ENCODE data around the gene PAX2.
A peak's percentile ranks its signal among the peaks of the same experiment; 100 is the strongest.

The PAX2 gene

DNA sequence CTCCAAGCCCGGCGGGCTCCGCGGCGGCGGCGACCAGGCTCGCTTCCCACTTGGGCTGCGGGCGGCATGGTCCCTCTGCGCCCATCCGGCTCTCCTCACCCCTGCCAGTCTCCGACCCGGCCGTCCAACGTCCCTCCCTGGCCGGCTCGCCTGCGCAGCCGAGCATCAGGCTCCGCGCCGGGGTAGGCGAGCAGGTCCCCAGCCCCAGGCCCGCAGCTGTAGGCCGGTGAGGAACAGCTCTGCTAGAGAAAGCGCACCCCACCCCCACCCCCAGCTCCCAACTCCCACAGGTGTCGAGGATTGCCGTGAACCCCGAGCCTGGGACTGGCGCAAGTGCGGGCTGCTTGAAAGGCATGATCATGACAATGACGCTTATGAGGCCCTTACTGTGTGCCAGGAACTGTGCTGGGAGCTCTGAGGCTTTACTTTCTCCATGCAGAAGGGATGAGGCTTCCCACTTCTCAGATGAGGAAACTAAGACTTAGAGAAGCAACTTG is 20.8 kb upstream of the PAX2 start:
- no peak for DNase-seq (ENCODE audit: low spot score)

DNA sequence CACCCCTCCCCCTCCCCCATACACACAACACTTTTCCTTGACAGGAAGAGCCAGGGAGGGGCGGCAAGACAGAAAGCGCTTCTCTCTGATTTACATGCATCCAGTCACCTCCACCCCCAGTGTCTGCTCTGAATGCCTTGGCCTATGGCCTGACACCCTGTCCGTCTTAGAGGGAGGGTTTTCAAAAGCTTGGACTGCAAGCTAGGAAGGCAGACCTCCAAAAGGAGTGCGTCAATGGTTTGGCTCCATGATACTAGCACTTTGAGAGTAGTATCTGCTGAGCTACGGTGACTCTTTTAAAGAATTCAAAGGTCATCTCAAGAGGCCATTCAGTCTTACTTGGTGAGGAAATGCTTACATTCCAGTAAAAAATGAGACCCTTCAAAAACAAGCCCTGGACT is 20.3 kb upstream of the PAX2 start:
- DNase-seq (ENCODE audit: low spot score): no peak

DNA sequence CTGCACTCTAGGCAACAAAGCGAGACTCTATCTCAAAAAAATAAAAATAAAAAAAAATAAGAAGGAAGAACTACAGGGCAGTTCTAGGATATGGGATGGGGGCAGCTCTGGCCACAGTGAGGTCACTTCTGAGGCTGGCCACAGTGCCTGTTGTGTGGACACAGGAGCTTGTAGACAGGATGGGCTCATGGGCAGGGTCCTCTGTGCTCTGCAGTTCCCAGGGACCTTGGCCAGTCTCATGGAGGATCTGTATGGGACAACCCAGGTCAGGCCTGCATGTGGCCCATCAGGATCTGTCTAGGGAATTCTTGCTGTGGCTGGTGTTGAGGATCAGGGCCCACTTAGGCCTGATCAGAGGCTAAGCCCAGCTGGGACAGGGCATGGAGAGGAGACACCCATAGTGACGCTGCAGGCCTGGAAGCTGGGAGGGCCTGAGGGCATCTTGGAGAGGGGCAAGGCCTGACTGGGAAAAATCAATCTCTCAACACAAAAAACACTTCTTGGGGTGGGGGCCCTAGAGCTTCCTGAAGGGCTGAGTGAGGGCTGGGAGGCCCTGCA is 19.4 kb upstream of the PAX2 start:
- no peak for DNase-seq (ENCODE audit: low spot score)

DNA sequence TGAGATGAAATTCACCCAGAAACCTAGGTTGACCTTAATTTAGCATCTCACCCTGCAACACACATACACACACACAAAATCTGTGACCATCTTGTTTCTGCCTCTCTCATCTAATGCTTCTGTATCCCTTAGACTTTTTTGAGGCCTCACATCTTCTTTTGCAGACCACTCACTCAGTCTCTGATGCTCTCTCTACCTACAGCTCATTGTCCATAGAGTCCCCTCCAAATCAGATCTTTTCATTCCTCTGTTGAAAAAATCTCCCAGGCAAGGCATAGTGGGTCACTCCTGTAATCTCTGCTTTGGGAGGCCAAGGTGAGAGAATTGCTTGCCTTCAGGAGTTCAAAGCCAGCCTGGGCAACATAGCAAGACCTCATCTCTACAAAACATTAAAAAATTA is 17.6 kb upstream of the PAX2 start:
- DNase-seq (ENCODE audit: low spot score): no peak

DNA sequence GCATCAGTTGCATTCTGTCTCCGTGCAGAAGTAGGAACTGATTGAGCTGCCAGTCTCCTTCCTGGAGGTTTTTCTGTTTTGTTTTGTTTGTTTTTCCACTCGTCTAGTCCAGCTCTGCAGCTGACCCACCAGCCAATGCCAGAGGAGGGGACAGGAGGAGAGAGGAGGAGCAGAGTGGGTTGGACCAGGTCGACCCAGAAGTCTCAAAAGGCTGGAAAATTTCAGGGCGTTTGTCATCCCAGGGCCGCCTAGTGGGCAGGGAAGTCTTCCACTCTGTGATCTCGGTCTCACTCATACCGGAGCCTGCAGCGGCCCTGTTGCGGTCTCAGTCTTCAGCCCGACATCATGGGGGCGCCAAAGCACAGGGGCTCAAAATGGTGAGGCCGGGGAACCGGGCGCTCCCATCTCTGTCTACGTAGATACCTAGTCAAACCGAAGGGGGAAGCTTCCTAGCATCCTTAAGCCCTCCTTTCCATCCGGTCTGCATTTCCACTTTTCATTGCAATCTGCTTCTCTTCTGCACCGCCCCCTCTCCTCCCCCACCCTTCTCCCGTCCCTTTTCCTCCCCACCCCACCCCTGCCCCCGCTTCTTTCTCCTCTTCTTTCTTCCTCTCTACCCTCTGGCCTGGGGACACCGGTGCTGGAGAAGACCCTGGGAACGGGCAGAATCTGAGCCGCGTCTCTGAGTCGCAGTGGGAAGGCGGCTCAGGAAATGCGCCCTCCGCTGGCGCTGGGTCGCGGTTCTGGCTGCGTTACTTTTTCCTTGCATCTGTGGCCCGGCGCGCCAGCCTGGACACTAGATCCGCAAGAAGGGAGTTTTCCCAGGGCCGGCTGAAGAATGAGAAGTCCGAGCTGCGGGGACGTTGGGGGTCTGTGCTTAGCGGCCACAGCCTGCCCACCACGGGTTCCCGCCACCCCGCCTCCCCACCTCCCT is 16.2 kb upstream of the PAX2 start:
- DNase-seq (ENCODE audit: low spot score): peak; percentile 60

DNA sequence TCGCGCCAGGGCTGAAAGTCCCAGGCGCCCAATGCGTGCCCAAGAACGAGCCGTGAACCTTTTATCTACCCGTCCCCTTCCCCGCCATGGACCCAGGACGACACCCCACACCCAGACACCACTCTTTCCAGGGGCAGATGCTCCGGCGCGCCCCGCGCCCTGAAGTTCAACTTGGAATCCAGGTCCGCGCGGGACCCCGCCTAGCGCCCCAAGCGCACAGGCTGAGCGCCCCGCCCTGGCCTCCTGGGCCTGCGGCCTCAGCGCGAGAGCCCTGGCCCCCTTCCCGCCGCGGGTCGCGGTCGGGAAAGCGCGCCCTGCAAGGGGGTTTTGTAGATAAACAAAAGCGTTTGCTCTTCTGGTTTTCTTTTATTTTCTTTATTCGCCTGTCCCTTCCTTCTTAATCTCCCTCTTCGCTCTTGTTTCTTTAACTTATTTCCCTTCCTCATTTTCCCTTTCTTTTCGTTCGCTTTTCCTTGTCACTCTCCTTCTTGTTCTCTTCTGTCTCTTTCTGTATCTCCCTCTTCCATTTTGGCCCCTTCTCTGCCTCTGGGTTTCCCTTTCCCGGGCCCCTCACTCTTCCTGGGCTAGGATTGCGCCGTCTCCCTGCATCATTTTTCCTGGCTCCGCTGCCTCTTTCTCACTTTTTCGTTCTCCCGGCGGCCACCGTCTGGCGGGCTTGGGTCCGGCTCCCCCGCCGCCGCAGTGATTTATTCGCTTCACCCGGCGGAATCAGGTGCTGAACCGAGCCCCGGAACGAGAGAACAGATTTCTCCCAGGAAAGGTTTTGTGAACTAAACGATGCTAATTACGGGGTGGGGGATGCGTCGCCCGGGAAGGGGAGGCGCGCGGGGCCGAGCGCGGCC is 15.3 kb upstream of the PAX2 start:
- DNase-seq (ENCODE audit: low spot score): no peak

DNA sequence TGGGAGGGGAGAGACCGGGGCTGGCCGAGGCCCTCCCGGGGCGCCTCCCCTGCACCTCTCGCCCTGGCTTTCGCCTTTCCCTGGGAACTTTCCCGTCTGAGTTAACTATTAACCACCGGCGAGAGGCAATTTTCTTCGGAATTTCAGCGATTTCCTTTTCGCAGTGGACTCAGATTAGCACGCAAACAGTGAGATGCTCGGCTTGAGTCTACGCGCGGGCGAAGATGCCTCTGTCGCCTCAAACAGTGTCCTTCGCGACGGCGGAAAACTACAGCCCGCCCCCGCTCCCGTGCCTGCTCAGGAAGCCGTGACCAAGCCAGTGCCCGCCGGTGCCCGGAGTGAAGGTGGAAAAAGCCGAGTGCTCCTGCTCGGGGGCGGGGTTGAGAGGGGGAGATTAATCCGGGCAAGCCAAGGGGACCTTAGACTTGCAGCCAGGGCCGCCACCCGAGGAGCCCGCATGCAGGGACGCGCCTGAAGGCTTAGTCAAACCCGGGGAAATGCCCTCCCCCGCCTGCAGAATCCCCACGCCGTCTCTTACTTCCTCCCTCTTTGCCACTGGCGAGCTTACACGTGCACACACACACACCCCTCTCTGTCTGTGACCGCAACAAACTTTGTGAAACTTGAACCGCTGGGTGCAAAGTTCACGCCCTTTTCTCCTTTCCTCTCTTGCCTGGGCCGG is 14.5 kb upstream of the PAX2 start:
- peak; percentile 47 for DNase-seq (ENCODE audit: low spot score)

DNA sequence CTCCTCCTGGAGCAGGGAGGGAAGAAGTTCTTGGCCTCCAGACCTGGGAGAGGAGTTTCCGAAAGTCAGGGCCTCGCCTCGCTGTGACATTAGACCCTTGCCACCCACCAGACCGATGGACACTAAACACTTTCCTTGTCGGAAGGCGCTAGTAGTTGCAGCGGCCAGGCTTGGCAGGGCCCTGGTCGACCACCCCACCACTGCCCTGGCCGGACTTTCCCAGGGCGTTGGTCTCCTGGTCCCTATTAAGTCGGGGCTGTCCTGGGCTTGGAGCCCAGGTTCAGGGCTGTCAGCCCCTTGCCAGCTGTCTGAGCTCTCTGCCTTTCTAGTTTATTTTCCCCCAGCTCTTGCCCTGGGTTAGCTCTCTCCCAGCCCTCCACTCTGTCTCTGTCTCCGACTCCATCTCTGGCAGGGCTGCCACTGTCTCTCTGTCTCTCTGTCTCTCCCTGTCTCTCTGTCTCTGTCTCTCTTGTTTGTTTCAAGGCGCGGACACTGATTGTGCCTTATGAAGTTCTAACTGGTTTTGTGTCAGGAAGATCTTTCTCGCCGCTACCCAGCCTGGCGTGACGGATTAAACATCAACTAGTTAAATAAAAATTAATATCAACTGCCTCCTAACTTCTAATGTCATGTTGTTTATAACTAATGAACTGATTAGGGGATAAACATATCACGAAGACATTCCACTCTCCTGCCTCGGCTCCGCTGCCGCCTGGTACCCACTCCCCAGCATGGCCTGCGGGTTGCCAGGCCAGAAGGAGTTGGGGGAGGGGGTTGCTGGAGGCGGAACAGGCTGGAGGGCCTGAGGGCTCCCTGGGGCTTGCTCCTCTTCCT is 13.8 kb upstream of the PAX2 start:
- DNase-seq (ENCODE audit: low spot score): no peak

DNA sequence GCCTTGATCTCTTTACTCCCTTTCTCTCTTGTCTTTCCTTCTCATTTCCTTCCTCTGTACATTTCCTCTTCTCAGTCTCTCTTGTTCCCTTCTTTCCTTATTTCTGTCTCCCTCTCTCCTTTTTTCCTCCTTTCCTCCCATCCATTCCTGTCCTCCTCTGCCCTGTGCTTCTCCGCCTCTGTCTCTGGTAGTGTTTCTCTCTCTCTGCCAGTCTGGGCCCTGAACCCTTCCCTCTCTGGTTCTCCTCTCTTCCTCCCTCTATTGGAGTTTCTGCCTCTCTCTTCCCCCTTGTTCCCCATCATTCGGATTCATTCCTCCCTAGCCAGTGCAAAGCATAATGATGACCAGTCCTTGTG is 13.2 kb upstream of the PAX2 start:
- no peak for DNase-seq (ENCODE audit: low spot score)

DNA sequence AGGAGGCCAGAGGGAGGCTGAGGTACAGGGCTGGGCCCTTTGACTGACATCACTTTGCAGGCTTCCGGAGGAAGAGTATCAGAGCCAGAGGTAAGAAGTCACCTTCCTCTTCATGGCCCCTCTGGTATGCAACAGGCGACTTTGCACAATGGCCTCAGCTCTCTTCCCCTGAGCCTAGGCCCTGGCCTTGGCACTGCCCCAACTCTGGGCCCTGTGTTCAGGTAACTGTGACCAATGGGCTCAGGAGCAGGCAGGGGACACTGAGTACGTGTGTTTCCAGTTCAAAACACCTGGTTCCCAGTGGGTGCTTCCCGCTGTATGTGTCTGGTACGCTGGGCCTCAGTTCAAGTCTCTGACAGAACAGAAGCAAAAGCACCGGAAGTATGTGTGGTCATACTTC is 12.1 kb upstream of the PAX2 start:
- DNase-seq (ENCODE audit: low spot score): no peak

DNA sequence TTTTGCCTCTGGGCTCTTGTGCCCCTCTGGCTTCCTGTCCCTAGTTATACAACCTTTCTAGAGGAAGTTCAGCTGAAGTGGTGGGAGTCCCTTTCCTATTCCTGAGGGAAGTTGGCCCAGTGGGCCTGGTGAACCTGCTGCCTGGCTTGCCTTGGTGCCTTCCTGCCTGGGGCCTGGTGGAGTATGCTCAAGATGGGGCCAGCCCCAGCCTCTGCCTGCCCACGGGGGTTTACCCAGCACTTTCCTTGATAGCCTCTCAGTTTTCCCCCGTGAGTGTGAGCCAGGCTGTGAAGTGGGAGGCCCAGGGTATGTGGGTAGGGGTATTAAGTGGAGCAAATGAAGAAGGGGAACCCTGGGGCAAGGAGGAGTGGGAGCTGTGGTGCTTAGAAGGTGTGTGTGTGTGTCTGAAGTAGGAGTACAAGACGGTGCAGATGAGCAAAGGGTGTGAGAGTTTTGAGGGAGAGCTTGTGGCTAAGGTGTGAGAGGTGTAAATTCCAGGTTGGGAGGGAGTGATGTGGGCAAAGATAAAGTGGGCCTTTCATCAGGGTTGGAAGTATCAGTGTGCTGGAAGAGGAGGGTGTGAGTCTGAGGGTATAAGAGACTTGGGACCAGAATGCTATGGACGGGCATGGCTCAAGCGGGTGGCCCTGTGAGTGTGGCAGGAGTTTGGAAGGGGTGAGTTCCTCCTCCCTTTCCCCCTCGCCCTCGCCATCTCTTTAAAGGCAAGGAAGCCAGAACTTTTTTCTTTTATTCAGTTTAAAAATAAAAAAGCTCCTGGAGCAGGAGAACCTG is 10.9 kb upstream of the PAX2 start:
- no peak for DNase-seq (ENCODE audit: low spot score)

DNA sequence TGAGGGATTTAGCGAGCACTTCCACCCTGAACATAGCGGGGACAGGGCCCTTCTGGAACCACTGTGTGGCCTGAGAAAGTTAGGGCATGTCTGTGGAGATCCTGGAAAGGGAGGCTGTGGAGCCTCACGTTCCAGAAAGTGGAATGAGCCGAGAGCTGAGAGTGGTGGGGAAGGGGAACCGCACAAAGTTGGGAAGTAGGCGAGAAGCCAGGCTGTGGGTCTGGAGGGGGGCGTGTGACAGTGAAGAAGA is 10.4 kb upstream of the PAX2 start:
- DNase-seq (ENCODE audit: low spot score): no peak

DNA sequence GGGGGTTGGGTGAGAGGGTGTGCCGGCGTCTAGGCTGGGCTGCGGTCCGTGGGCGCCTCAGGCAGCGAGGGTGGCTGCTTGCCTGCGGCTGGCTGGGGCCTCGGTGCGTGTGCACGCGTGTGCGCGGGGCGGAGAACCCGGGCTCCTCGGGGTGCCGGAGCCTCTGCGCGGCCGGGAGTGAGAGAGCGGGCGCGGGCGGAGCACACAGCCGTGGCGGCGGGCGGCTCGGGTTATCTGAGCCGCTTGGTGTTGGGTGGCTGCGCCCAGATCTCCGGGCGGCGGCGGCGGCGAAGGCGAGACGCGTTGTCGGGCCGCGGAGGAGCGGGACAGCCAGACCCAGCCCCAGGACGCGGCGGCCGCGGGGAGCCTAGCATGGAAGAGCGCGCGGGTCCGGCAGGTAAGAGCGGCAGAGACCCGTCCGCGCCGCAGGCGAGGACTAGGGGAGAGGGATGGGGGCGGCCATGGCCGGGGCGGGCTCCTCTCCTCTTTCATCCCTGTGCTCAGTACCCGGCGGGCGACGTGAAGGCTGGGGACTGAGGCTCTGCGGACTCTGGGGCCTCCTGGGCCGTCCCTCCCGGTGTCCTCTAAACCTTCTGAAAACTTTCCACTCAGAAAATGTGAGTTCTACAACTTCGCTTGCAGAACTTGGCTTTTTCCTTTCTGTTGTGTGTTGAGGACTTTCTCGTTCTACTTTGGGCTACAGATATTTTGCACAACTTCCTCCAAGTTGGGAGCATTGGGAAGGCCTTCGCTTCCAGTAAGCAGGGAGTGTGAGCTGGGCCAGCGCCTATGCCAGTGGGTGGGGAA is 9.8 kb upstream of the PAX2 start:
- DNase-seq (ENCODE audit: low spot score): no peak

DNA sequence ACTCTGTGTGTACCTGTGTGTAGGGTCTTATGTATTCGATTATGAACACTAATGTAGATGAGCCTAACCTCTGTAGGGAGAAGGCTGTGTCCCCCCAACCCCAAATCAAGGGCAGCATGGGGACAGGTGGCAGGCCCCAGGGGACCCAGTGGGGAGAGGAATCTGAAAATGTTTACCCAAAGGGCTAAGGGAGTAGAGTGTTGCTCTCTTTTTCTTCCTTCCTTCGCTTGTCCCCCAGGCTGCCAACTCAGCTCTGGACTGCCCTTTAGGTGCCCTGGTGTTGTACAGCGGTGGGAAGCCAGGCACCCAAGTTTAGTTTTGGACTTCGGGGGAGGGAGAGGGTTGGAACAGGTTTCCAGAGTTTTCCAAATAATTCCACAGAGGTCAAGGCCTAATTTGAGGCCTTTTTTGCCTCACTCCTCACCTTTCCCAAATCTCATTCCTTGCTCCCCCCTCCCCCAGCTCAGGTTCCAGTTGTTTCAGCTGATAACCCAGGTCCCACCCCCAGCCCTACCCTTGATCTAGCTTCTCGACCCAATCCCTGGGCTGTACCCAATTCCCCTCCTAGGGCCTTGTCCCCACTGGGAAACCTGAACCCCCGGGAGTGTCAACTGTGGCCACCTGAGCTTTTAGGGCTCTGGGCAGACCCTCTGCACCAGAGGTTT is 9.1 kb upstream of the PAX2 start:
- DNase-seq (ENCODE audit: low spot score): no peak

DNA sequence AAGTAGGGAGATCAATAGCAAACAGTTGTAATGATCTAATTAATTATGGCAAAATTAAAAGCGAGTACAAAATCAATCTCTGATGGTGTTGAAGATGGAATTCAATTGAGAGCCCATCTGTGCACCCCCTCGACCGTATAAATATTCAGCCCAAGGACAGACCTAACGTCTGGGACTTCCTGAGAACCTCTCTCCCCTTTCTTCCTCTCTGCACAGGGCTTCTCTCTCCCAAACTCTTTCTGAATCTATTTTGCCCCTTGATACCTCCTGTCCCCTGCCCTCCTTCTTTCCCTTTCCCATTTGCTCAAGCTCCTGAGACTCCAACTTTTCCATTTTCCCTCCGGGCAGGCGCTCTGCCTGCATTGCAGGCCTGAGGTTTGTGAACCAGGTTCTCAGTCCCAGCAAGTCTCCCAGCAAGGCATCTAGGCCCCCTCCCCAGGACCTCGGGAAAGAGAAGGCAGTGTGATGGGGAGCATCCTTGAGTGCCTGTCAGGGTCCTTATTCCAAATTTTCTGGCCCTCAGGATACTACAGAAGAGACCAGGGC is 8.5 kb upstream of the PAX2 start:
- DNase-seq (ENCODE audit: low spot score): no peak

DNA sequence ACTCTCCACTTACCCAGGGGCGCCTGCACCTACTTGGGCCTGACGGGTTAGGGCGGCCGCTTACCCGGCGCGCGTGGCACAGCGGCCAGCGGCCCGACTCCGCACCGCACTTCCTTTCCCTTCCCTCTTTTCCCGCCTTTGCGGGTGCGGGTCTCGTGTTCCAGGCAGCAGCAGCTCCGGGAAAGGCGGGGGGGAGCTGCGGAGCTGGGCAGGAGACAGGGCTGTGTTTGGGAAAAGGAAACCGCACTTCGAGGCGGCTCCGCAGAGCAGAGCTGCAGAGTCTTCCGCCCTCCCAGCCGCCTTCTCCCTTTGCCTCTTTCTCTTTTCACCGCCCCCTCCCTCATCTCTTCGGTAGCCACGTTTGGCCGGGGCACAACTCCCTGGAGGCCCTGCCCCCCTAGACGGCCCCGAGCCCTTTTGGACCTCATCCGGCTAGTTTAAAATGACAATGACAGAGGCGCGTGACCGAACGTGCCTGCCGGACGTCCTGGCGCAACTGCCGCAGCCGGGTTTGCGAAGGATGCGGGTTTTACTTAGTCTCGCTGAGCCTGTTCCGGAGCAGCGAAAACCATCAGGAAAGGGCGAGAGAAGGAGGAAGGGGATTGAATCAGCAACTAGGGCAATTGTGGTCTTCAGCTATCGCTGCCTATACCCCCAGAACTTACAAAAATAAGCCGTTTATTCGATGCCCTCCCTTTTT is 7.9 kb upstream of the PAX2 start:
- DNase-seq (ENCODE audit: low spot score): no peak

DNA sequence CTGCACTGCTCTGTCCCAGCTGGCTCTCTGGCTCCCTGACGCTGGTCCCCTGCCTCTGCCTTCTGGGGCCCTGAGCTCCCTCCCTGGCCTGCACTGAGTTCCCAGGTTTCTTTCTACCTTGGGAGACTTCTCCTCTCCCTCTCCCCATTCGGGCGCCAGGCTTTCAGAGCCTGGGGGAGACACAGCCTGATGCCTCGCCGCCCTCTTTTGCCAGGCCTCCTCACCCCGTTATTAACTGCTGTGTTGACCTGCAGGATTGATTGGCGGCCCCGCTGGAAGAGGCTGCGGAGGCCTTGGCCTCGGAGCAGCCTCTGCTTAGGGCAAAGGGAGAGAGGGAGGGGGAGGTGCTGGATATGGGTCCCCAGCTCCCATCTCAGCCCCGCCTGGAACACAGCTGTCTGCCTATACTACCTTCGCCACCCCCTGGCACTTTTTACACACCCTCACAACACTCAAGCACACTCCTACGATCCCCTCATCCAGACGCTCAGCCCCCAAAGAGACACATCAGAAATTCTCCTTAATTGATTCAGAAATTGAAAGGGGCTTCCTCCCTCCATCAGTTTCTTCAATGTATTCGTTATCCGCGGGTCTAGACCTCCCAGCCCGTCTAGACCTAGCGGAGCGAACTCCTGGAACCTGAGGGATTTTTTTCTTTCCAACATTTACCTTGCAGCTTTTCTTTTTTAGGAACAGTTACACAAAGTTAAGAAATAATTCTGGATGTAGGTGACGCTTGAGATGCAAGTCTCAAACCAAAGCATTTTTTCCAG is 7.1 kb upstream of the PAX2 start:
- DNase-seq (ENCODE audit: low spot score): no peak
